Stimulated activated CD8-positive, alpha-beta memory T cell treated with anti-CD3 and anti-CD28 coated beads, Interleukin-12 subunit alpha, Interleukin-12 subunit beta, amount 100 ng/mL, for 4 hours (primary cell): ENCODE data around the gene GUCY1A1.

Experiments used
- DNase-seq: peaks from one replicate; pipeline ENCODE4 v3.0.0-alpha.2; 2020; ENCODE audit warnings: low read depth

GUCY1A1 gene

GRCh38 chr4:155780775-155781174 is 114.1 kb downstream of the GUCY1A1 start:
- no peak for DNase-seq

GRCh38 chr4:155781249-155781831 is 114.7 kb downstream of the GUCY1A1 start:
- DNase-seq = no peak
